ENCODE data around the gene WNT5A.

- TF ChIP-seq CTCF (IDR thresholded peaks at IDR 0.05; ENCODE audit: insufficient read depth, low read depth, low read length) (no peak), EZH2 (IDR thresholded peaks at IDR 0.05; ENCODE audit: insufficient read depth, low read length) (no peak)
Observed at GRCh38 chr3:55471522-55472280, 15.4 kb downstream of the WNT5A start.

Data from astrocyte (in vitro differentiated cells and primary cell).